Measurements from ENCODE around the gene CHID1. TPM values are rescaled to one million over a fixed set of nuclear protein-coding genes. Genes with fewer than 3 reads are reported as not detected.

Gene CHID1
- polyA plus RNA-seq, 1 donor from 2014 or later = 51.2 TPM

GRCh38 chr11:957212-957920 is 46.8 kb upstream of the CHID1 start:
- Histone ChIP-seq H3K27me3 (ENCODE audit: insufficient read depth, low read depth, low read length) (no peaks in the 10 kb centered on the region), H3K9me3 (ENCODE audit: low read length) (no peaks in the 10 kb centered on the region), H4K20me1 (ENCODE audit: insufficient read depth) (peaks cover 4% of the 10 kb centered on the region), H2AFZ (ENCODE audit: low read depth, low read length) (no peak overlapping the region), H3K9ac (ENCODE audit: low read length) (no peak overlapping the region), H3K27ac (ENCODE audit: low read length) (no peak overlapping the region), H3K9me2 (ENCODE audit: insufficient read depth, low read length) (no peaks in the 10 kb centered on the region), H3K79me2 (replicated peaks; ENCODE audit: insufficient read depth, low read length) (peaks cover 16% of the 10 kb centered on the region), H3K36me3 (ENCODE audit: insufficient read depth, low read length) (no peaks in the 10 kb centered on the region), H3F3A (ENCODE audit: insufficient read depth, low read length, poor library complexity, severe bottlenecking) (no peaks in the 10 kb centered on the region), H3K4me3 (ENCODE audit: low read length) (no peak overlapping the region), H3K4me2 (ENCODE audit: low read length) (no peak overlapping the region)
- TF ChIP-seq EZH2 (IDR thresholded peaks at IDR 0.05; ENCODE audit: borderline replicate concordance, insufficient read depth, low read length, poor library complexity, severe bottlenecking) (no peak), RAD21 (conservative IDR thresholded peaks at IDR 0.05) (no peak), EP300 (conservative IDR thresholded peaks at IDR 0.05; ENCODE audit: poor library complexity, severe bottlenecking) (no peak), MXI1 (conservative IDR thresholded peaks at IDR 0.05; ENCODE audit: poor library complexity, severe bottlenecking) (no peak), CTCF (IDR thresholded peaks at IDR 0.05; ENCODE audit: poor library complexity, severe bottlenecking) (no peak), REST (IDR thresholded peaks at IDR 0.05; ENCODE audit: borderline replicate concordance) (no peak), SMC3 (conservative IDR thresholded peaks at IDR 0.05; ENCODE audit: poor library complexity) (no peak), POLR2AphosphoS5 (IDR thresholded peaks at IDR 0.05) (no peak), TAF1 (IDR thresholded peaks at IDR 0.05; ENCODE audit: low read depth) (no peak)

GRCh38 chr11:955154-956063 is 44.8 kb upstream of the CHID1 start:
- Histone ChIP-seq H3K36me3 (ENCODE audit: insufficient read depth, low read length) (no peaks in the 10 kb centered on the region), H3K9me3 (ENCODE audit: low read length) (no peaks in the 10 kb centered on the region), H2AFZ (ENCODE audit: low read depth, low read length) (no peak overlapping the region), H3K9ac (ENCODE audit: low read length) (no peak overlapping the region), H3K4me2 (ENCODE audit: low read length) (no peak overlapping the region), H4K20me1 (ENCODE audit: insufficient read depth) (peaks cover 4% of the 10 kb centered on the region), H3K79me2 (replicated peaks; ENCODE audit: insufficient read depth, low read length) (peaks cover 22% of the 10 kb centered on the region), H3K27ac (ENCODE audit: low read length) (no peak overlapping the region), H3K27me3 (ENCODE audit: insufficient read depth, low read depth, low read length) (no peaks in the 10 kb centered on the region), H3K9me2 (ENCODE audit: insufficient read depth, low read length) (no peaks in the 10 kb centered on the region), H3F3A (ENCODE audit: insufficient read depth, low read length, poor library complexity, severe bottlenecking) (no peaks in the 10 kb centered on the region), H3K4me3 (ENCODE audit: low read length) (no peak overlapping the region)
- no peak for TF ChIP-seq CTCF (IDR thresholded peaks at IDR 0.05; ENCODE audit: poor library complexity, severe bottlenecking)
- no peak for TF ChIP-seq REST (IDR thresholded peaks at IDR 0.05; ENCODE audit: borderline replicate concordance)

Measured in neural cell (in vitro differentiated cells).